ENCODE measurements around the gene MEOX1. TPM values are rescaled to one million over a fixed set of nuclear protein-coding genes. Genes with fewer than 3 reads are reported as not detected.

Gene MEOX1
- total and polyA plus RNA-seq, 2 of the 8 experiments (the other 6 are each of a cell fraction or from before 2014, with no cell fraction given), result not detected

DNA sequence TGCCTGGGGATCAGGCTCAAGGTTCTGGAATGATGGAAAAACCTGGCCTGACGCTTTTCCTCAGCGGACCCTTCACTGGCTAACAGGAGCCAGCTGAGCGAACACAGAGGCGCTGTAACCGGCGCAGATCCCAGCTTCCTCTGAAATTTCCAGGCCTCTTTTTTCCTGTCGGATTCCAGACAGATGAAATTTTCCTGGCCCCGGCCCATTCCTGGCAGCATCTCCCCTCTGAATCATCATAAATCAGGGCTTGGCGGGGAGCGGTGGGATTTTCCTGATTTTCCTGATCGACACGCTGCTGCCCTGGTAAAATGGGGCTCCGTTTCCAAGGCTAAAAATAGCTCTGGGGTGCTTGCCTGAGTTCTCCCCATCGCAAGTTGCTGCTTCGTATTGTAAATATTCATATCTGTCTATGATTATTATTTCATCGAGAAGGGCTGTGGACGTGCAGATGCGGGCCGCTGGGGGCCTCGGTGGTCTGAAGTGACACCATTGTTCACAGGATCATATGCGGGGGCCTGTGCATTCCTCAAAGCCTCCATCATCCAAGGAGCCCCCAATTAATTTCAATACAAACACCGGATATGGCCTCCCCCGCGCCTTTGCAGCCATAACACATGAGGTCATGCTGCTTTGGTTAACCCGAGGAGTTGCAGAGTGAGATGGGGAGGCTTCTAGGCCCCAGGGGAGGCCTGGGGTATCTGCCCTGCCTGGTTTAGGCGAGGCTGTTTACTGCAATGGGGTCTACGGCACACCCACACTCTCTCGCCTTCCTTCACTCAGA, 69.8 kb downstream of the MEOX1 start (continued):
- TF ChIP-seq TAF7 (optimal IDR thresholded peaks at IDR 0.05; ENCODE audit: borderline replicate concordance, low read depth, low read length), result no peak
- TF ChIP-seq, protein P1, sequence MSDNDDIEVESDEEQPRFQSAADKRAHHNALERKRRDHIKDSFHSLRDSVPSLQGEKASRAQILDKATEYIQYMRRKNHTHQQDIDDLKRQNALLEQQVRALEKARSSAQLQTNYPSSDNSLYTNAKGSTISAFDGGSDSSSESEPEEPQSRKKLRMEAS (IDR thresholded peaks at IDR 0.05), result no peak
- no peak for TF ChIP-seq SIRT6 (IDR thresholded peaks at IDR 0.05; ENCODE audit: low read length)
- no peak for TF ChIP-seq EZH2 (IDR thresholded peaks at IDR 0.05; ENCODE audit: low read depth, low read length, severe bottlenecking)
- TF ChIP-seq HDAC2 (IDR thresholded peaks at IDR 0.05; ENCODE audit: borderline replicate concordance in 1 of 2, low read depth in 2 of 2, low read length in 2 of 2), result no peak
- no peak for TF ChIP-seq SAP30 (IDR thresholded peaks at IDR 0.05; ENCODE audit: insufficient read depth, insufficient replicate concordance, low read length)
- TF ChIP-seq PHF8 (conservative IDR thresholded peaks at IDR 0.05; ENCODE audit: low read depth, low read length), result no peak
- no peak for TF ChIP-seq TBP (IDR thresholded peaks at IDR 0.05; ENCODE audit: low read depth, low read length)
- TF ChIP-seq GTF2F1 (IDR thresholded peaks at IDR 0.05; ENCODE audit: borderline replicate concordance, low read depth, low read length), result no peak
- no peak for TF ChIP-seq GABPA (IDR thresholded peaks at IDR 0.05; ENCODE audit: borderline replicate concordance, insufficient read depth, low read length)
- no peak for TF ChIP-seq FOSL1 (IDR thresholded peaks at IDR 0.05; ENCODE audit: insufficient read depth, low read depth, low read length)
- no peak for TF ChIP-seq RXRA (IDR thresholded peaks at IDR 0.05; ENCODE audit: insufficient read depth, low read depth, low read length)
